GF-D8 (cell line): Measurements from ENCODE around the gene ZBTB34.

Experiments used
- DNase-seq: peaks from one replicate; lab custom pipeline; 2025; lab: John Stamatoyannopoulos, UW

The ZBTB34 gene

GRCh38 chr9:126919193-126919592 lies 58.8 kb downstream of the ZBTB34 start:
- no peak for DNase-seq

DNA sequence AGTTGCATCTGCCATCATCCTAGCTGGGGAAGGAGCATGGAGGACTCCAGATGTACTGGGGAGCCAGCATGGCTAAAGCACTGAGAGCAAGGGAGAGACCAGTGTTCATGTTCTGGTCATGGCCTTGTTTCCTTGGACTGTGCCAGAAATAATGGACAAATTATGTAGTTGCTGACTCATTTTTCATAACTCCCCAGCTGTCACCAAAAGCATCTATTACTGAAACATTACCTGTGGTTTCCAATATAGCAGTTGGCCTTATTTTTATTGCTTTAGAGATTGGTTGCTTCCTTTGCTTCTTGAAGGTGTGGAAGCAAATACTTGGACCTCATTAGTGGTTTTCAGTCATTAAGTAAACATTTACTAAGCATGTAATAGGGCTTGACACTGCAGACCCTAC lies 65.4 kb downstream of the ZBTB34 start:
- DNase-seq, result no peak

GRCh38 chr9:126926364-126926763 lies 65.9 kb downstream of the ZBTB34 start:
- no peak for DNase-seq

DNA sequence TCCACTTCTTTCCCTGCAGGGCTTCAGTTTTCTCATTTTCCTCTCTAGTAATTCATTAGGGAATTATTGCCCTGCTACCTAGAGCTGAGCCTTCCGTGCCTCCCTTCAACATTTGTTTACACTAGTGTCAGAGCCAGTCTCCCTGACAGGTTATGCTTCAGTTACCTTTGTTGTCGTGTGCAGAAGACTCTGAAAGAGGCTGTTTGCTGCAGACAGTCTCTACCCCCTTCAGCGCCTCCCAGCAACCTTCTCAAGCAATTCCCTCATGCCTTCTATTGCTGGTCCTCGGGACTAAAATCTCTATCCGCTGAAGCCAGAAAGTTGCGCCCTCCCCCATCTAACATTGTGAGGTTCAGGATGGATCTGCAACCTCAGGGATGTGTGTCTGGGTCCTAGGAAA lies 67.0 kb downstream of the ZBTB34 start:
- no peak for DNase-seq

DNA sequence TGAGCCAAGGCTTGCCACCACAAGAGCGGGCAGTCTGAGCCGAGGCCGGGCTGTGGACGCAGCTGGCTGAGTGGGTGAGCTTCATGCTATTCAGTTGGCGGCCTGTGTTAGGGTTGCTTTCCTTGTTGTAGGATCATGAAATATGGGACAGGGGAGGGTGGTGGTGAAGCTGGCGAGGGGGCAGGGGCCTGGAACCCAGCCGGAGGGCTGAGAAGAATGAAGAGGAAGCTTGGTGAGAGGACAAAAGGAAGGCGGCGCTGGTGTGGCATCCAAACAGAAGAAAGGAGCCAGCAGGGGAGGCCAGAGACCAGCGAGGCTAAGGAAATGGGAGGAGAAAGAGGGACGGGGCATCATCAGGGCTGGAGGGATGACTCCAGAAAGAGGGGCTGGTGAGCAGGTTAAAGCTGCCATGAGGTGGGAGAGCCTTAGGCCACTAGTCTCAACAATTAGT lies 72.5 kb downstream of the ZBTB34 start:
- DNase-seq, result no peak

DNA sequence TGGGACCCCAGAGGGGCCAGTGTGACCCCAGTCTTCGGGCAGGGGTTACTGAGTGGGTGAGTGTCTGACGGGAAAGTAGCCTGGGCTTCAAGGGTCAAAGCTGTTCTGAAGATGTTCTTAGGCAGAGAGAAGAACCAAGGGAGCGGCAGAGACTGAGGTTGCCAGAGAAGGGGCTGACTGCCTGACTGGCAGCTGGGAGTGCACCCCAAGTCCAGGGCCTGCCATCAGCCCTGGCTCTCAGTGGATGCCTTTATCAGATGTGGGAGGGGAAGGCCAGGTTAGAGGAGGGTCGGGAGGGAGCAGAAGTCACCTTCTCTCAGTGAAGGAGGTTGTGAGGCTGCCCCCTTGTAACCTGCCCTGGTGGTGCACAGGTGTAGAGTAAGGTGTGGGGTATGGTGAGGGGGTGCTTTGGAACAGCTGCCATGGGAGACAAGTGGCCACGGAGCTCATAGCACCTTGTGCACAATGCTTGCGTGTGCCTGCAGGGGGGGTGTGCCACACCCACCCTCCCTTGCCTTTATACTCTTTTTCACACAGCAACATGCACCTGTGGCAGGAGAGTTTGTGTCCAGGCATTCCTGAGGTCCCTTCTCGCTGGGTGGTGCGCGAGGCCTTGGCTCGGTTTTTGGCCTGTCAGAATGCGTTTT lies 73.0 kb downstream of the ZBTB34 start:
- no peak for DNase-seq

DNA sequence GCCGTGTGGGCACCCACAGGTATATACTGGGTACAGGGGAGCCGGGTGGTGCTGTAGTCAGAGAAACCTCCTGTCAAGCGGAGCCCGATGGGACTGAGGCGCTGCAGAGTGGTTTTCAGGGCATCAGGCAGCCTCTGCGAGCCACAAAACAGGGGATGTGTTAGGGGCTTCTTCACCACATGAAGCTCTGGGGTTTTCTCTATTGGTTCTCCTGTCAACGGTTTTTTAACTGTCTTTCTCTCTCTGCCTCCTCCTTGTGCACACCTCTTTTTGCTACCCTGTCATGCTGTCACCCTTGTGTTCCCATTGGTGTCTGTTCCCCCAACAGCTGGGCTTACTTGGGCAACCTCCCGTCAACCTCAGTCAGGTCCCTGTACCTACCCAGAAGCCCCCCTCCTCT lies 74.0 kb downstream of the ZBTB34 start:
- DNase-seq, result no peak
